ENCODE results near the gene IGF2BP2.

The IGF2BP2 gene

GRCh38 chr3:185741586-185741985 is 83.3 kb downstream of the IGF2BP2 start:
- no peaks in the 10 kb centered on the region for H3K27me3 ChIP-seq

GRCh38 chr3:185740133-185740532 is 84.7 kb downstream of the IGF2BP2 start:
- no peak for TF ChIP-seq CTCF (IDR thresholded peaks at IDR 0.05)
- H3K27ac ChIP-seq, result no peak overlapping the region
- H3K27me3 ChIP-seq, result no peaks in the 10 kb centered on the region
- H3K9me3 ChIP-seq, result no peaks in the 10 kb centered on the region
- peaks cover 0 to 4% of the 10 kb centered on the region in 2 experiments for H3K4me1 ChIP-seq (ENCODE audit: control insufficient read depth in 1 of 2, insufficient read depth in 1 of 2, low read depth in 1 of 2, low read length in 1 of 2)
- H3K36me3 ChIP-seq, result no peaks in the 10 kb centered on the region
- no peak overlapping the region for H3K4me3 ChIP-seq (ENCODE audit: low read depth in 1 of 2, low read length in 1 of 2)

More at GRCh38 chr3:185741586-185741985, 83.3 kb downstream of the IGF2BP2 start:
- H3K9me3 ChIP-seq, result no peaks in the 10 kb centered on the region
- no peak overlapping the region for H3K4me3 ChIP-seq (ENCODE audit: low read depth in 1 of 2, low read length in 1 of 2)
- no peaks in the 10 kb centered on the region for H3K36me3 ChIP-seq
- no peak overlapping the region for H3K27ac ChIP-seq
- peaks cover 12 to 19% of the 10 kb centered on the region in 2 experiments for H3K4me1 ChIP-seq (ENCODE audit: control insufficient read depth in 1 of 2, insufficient read depth in 1 of 2, low read depth in 1 of 2, low read length in 1 of 2)
- no peak for TF ChIP-seq CTCF (IDR thresholded peaks at IDR 0.05)

- H3K4me1 ChIP-seq (ENCODE audit: control insufficient read depth in 1 of 2, insufficient read depth in 1 of 2, low read depth in 1 of 2, low read length in 1 of 2), result no peaks in the 10 kb centered on the region
- no peak overlapping the region for H3K4me3 ChIP-seq (ENCODE audit: low read depth in 1 of 2, low read length in 1 of 2)
- no peak for TF ChIP-seq CTCF (IDR thresholded peaks at IDR 0.05)
- no peaks in the 10 kb centered on the region for H3K9me3 ChIP-seq
- H3K27ac ChIP-seq, result no peak overlapping the region
- H3K36me3 ChIP-seq, result no peaks in the 10 kb centered on the region
- H3K27me3 ChIP-seq, result no peaks in the 10 kb centered on the region
Observed at GRCh38 chr3:185739264-185739701, 85.6 kb downstream of the IGF2BP2 start.

- no peak for TF ChIP-seq CTCF (IDR thresholded peaks at IDR 0.05)
- Histone ChIP-seq H3K27ac (no peak overlapping the region), H3K4me1 (ENCODE audit: control insufficient read depth in 1 of 2, insufficient read depth in 1 of 2, low read depth in 1 of 2, low read length in 1 of 2) (no peaks in the 10 kb centered on the region), H3K27me3 (no peaks in the 10 kb centered on the region), H3K9me3 (no peaks in the 10 kb centered on the region), H3K36me3 (no peaks in the 10 kb centered on the region), H3K4me3 (ENCODE audit: low read depth in 1 of 2, low read length in 1 of 2) (no peak overlapping the region)
Observed at GRCh38 chr3:185737740-185738680, 86.8 kb downstream of the IGF2BP2 start.

DNA sequence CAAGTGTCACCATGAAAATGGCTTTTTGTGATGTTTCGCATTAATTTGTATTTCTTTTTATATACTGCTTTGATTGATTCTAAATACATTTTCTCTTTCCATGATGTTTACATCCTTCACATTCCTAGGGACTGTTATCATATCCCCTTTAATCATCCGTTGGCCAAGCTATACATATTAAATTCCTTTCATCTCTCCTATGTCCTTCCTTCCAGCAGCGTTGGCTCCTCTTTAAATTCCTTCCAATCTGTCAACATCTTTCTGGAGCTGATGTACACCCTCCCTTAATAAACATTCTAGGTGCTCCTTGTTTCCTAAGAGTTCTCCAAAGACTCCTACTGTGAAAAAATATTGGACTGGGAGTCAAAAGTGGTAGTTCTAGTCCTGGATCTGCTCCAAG is 87.8 kb downstream of the IGF2BP2 start:
- Histone ChIP-seq H3K4me1 (ENCODE audit: control insufficient read depth in 1 of 2, insufficient read depth in 1 of 2, low read depth in 1 of 2, low read length in 1 of 2) (no peaks in the 10 kb centered on the region), H3K27me3 (no peaks in the 10 kb centered on the region), H3K36me3 (no peaks in the 10 kb centered on the region), H3K27ac (no peak overlapping the region), H3K4me3 (ENCODE audit: low read depth in 1 of 2, low read length in 1 of 2) (no peak overlapping the region), H3K9me3 (no peaks in the 10 kb centered on the region)
- no peak for TF ChIP-seq CTCF (IDR thresholded peaks at IDR 0.05)

Data from neutrophil (primary cell).